GM18868 (cell line): ENCODE results near the gene KCNE1.
"Not testable (repeated sequence)": the region's sequence is repeated elsewhere in the genome, so short reads cannot be mapped to it uniquely, and the experiment has no call there.

Experiments used
- ATAC-seq: cut with Tn5 transposase; IDR thresholded peaks from one replicate; pipeline ENCODE4 v1.9.1; 2021; ENCODE audit warnings: mild to moderate bottlenecking, moderate library complexity; ENCODE audit not compliant: unreplicated experiment

The KCNE1 gene

DNA sequence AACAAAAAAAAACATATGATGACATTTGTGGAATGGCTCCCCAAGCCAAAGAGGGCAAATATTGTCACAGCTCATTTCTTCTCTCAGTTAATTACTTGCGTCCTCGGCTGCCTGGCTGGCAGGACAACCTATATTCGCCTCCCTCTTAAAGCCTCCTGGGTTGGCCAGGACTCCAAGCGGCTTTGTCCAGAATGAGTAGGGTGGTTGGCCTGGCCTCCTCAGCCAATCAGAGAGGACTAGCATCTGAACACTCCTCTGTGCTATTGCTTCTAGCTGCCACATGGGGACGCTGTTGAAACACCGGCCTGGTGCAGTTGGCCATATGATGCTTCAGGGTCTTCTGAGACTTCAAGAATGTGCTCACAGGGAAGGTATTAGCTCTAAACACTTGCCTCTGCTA, 83.6 kb downstream of the KCNE1 start:
- ATAC-seq = not testable (repeated sequence)

DNA sequence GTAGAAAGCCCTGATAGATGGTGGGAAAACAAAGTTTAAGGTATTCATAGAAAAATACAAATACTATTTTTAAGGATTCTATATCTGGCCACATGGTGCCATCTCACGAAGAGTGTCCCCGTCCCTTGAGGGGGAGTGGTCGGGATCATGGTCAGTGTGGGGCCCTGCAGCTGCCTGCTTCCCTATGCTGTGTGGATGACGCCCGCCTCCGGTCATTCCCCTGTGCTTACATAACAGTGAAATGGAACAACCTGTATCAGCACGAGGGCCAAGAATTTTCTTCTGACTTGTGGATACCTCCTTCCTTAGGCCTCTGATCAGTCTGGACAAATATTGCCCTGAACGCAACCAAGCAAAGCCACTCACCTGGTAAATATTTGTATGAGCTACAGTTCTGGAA, 84.7 kb downstream of the KCNE1 start:
- not testable (repeated sequence) for ATAC-seq

DNA sequence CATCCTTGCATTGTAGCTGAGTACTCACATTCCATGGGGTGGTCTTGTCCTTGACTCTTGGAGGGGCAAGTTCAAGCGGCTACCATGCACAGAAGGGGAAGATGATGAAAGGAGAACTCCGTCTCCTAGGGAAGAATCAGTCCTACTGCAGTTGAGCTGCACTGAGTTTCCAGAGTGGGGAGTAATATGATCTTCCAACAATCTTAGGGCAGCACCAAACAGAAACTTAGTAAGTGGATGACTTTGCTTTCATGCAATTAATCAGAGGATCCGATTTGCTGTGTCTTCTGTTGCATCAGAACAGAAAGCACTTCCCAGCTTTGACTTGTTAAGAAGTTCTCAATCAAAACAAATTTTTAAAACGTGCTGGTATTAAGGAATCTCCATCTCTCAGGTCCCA, 88.2 kb downstream of the KCNE1 start, which contains the start of gene SMIM34:
SMIM34 (minus strand) TSS at position 147 of the 400 bp plus-strand sequence; CDS start at position 35, 112 bp downstream.
- not testable (repeated sequence) for ATAC-seq

DNA sequence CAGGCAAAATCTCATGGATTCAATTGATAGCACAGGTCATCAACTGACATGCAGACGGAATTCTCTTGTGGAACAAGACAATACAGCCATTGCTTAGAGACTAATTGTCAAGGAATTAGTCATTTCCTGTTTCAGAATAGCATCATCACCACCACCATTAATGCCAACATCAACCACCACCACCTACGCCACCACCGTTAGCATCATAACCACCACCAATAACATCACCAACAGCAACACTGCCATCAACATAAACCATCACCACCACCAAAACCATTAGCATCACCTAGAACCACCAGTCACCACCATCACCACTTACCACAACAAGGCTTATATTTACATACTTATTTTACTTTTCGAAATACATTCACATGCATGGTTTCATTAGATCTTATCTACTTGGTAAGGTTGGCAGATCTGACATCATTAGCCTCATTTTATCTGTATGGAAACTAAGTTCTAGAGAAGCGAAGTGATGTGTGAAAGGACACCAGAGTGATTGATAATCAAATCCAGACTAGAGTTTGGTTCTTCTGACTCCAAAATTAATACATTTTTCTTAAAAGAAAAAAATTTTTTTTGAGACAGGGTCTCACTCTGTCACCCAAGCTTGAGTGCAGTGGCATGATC, 94.4 kb downstream of the KCNE1 start:
- not testable (repeated sequence) for ATAC-seq

DNA sequence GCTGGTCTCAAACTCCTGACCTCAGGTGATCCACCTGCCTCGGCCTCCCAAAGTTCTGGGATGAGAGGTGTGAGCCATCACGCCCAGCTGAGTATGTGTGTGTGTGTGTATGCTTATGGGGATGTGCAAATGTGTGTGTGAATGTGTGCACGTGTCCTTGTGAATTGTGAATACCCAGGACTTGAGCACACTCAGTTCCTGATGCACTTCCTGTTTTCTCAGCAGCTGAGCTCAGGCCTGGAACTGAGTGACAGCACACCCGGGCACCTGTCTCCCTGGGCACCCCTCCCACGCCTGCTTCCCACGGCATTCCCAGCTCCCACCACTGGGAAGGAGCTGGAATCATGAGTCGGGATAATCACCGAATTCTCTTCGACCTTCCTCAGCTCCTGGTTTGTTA, 104.7 kb downstream of the KCNE1 start:
- ATAC-seq = not testable (repeated sequence)

DNA sequence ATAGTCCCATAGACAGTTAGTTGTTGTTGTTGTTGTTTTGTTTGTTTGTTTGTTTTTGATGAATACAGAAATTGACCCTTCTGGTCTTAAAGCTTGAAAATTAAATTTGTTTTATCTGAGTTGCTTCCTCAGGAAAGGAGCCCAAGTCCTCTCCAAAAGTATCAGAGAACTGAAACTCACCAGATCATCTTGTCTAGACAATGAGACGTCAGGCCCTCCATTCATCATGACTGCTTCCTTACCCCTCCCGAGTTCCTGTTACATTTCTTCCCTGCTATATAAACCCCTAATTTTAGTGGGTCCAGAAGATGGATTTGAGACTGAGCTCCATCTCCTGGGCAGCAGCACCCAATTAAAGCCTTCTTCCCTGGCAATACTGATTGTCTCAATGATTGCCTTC, 105.3 kb downstream of the KCNE1 start:
- not testable (repeated sequence) for ATAC-seq

DNA sequence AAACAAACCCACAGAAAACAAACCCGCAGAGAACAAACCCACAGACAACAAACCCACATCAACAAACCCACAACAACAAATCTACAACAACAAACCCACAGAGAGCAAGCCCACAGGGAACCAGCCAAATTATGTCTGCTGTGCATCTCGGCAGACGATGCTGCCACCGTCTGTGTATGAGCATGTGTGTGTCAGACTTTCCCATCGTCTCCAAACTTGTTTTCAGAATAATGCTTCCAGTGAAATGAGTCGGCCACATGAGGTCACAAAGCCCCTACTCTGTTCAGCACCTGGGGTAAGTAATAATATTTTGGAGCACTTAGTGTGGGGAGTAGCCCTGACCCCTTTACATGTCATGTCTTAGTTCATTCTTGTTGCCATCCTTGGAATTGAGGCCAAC, 105.9 kb downstream of the KCNE1 start:
- not testable (repeated sequence) for ATAC-seq

DNA sequence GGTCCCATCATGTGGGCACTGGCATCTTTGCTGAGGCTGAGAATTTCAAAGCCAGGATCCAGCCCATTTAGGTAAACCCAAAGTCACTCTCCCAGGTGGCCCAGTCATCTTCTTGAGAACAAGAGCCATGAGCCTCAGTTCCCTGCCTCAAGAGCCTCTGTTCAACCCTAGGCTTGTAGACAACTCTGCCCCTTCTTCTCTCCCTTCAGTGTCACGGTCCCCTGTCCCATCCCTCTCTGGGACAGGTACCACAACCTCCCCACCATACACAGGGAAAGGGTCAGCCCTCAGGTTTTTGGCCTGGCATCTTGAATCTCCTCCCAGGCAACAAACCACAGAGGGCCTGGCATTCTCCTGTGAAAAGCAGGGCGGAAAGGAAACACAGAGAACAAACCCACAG, 106.3 kb downstream of the KCNE1 start:
- ATAC-seq = not testable (repeated sequence)

DNA sequence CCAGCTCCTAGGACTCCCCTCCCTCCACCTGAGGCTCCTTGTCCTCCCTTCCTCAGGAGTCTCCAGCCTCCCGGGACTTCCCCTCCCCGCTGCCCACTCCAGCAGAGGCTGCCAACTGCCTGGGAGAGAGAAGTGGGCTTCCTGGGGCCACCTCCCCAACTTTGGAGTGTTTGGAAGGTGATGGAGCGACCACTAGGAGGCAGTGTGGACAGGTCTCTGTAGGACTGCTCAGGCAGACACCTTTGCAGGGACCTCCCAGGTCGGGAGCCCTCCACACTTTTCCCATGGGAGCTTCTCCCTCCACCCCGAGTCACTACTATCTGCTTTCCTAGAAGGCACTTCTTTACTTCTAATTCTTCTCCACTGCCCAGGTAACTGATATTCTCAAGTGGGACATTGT, 107.3 kb downstream of the KCNE1 start:
- ATAC-seq = not testable (repeated sequence)

DNA sequence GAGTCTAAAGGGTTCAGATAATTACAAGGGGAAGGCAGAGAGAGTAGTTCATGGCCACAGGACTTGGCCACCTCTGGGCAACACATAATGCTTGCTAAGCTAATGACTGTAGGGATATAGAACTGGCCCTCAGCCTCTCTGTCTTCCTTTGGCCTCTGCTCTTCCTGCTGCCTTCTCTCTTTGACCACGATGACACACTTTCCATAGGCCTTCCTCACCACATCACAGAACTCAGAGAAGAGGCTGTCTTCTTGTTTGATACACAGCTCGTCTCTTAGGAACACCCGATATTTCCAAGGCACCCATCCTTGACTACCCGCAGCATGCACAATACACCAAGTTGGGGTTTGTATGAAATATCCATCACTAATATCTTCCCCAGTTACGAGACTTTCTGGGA, 111.5 kb downstream of the KCNE1 start:
- not testable (repeated sequence) for ATAC-seq
